ENCODE data around the gene TTC33.

TTC33 gene

GRCh38 chr5:40521108-40521785 is 234.5 kb downstream of the TTC33 start:
- no peak for DNase-seq (ENCODE audit: low read depth)

GRCh38 chr5:40518485-40518917 is 237.3 kb downstream of the TTC33 start:
- DNase-seq (ENCODE audit: low read depth), result peak; percentile 96

GRCh38 chr5:40515476-40515875 is 240.3 kb downstream of the TTC33 start:
- peak; percentile 53 for DNase-seq (ENCODE audit: low read depth)

DNA sequence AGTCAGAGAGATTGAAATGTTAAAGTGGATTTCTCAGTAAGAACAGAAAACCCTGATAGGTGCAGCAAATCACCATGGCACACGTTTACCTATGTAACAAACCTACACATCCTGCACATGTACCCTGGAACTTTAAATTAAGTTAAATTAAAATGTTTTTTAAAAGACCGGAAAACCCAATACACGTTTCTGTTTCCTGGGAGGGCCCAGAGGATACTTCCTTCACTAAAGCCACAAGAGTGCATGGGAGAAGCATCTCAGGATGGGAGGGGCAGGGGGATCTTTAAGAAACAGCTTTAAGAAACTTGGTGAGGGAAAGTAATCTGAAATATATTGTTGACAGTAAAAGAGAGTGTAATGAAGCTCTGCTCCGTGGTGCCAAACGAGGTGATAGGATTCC is 240.8 kb downstream of the TTC33 start:
- DNase-seq (ENCODE audit: low read depth), result no peak

DNA sequence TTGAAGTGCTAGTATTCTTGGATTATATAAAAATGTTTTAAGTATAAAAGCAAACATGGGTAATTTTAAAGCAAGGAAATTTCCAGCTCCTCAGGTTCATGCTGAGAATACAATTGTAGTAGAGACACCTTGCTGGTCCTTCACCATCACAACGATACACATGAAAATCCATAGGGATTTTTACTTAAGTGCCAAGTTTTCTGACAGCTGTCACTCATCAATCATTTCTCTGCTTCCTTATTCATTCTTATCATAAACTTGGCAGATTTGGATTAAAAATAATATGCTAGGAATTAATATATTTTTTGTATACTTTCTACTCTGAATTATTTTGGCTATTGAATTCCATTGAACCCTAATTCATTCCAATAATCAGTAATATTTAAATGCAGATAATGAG is 244.0 kb downstream of the TTC33 start:
- no peak for DNase-seq (ENCODE audit: low read depth)

GRCh38 chr5:40507095-40507494 is 248.7 kb downstream of the TTC33 start:
- peak; percentile 19 for DNase-seq (ENCODE audit: low read depth)

GRCh38 chr5:40505031-40505430 is 250.7 kb downstream of the TTC33 start:
- no peak for DNase-seq (ENCODE audit: low read depth)

DNA sequence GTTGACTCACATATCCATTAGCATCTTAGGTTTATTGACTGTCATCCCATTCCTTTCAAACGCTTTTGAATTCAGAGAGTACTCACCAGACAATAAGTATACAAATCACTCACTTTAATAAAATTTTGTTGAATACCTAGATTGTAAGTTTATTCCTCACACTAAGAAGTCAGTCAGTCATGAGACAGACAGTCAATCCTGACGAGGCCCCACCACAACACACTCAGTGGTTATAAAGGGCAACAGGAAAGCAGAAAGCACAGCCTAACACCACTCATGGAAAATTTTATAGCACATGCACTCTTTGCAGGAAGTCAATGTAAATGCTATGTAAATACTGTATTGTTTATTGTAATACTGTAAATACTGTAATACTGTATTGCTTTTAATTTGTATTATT is 252.3 kb downstream of the TTC33 start:
- peak; percentile 72 for DNase-seq (ENCODE audit: low read depth)

DNA sequence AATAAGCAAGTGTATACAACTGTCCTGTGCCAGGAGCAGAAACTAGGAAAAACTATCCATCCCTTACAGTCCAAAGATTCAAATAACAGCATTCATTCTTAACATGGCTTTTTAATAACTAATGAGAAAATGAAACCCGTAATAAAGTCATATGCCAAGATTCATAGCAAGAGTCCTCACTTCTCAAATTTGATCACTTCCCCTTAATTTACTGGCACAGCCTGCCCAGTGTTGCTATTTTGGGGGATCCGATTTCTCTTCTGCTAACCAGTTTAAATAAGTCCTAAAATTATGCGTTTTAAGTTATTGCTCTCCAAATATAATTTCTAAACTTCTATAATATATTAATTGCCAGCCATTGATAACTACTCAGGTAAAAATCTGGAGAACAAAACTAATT is 253.0 kb downstream of the TTC33 start:
- no peak for DNase-seq (ENCODE audit: low read depth)

DNA sequence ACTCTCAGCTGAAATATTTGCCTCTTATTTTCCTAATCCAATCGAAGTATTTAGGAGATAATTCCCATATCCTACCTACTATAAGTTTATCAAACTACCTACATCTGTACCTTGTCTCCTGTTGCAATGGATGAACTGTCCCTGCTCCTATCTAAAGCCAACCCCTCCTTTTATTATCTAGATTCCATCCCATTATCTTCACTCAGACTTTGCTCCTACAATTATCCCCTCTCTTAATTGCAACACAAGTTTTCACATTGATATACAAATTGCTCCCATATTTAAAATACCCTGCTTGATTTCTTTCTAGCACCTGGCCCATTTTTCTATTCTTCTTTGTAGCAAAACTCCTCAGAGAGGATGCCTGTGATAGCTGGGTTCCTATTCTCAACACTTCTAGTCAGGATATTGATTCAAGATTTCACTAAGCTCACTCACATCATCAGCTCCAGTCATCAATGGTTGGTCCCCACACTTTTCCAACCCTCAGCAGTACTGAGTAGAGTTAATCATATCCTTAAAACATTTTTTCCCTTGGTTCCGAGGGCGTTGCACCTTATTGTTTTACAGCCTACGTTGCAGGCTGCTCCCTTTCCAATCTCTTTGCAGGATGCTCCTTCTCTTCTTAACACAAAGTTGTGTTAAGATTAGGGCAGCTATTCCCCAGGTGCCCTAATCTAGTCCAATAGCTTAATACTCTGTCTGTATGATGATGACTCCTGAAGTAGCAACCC is 253.9 kb downstream of the TTC33 start:
- no peak for DNase-seq (ENCODE audit: low read depth)

- no peak for DNase-seq (ENCODE audit: low read depth)
Observed at GRCh38 chr5:40499518-40500273, 256.1 kb downstream of the TTC33 start.

DNA sequence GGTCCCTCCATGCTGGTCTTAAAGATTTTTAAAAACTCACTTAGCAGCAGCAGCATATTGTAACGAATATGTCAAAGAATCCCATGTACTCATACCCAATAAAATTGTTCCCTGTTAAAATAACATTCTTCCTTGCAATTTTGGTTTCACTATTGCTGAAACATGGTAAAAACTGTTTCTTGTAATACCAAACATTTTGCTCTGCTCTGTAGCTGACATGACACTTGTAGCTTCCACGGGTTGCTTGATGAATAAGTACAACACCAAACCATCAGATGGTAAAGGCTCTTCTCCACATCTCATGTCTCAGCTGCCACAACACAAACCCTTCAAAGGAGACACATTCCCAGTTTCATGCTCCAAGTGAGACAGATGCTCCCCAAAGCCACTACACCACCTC is 256.8 kb downstream of the TTC33 start:
- no peak for DNase-seq (ENCODE audit: low read depth)

- DNase-seq (ENCODE audit: low read depth), result peak; percentile 83
Observed at GRCh38 chr5:40497573-40497972, 258.2 kb downstream of the TTC33 start.

- DNase-seq (ENCODE audit: low read depth), result no peak
Observed at GRCh38 chr5:40495237-40495635, 260.5 kb downstream of the TTC33 start.

DNA sequence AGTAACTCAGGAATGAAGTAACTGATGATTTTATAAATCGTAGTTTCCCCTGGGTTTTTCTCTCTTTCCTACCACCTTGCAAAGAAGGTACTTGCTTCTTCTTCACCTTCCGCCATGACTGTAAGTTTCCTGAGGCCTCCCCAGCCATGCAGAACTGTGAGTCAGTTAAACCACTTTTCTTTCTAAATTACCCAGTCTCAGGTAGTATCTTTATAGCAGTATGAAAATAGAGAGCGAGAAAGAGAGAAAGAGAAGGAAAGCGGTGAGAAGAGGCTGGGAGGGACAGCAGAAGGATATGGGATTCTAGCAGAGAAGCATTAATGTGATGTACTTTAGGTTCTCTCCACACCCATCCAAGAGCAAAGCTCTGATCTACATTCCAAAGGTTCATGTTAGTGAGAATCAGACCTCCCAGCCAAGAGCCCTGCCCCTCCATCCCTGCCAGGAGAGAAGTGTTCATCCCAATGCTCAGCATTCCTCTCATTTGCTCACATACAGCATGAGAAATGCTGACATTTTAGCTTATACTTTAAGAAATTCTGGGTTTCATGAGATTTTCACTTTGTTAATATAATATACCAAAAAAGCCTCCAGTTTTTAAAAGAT is 261.0 kb downstream of the TTC33 start:
- DNase-seq (ENCODE audit: low read depth), result no peak

DNA sequence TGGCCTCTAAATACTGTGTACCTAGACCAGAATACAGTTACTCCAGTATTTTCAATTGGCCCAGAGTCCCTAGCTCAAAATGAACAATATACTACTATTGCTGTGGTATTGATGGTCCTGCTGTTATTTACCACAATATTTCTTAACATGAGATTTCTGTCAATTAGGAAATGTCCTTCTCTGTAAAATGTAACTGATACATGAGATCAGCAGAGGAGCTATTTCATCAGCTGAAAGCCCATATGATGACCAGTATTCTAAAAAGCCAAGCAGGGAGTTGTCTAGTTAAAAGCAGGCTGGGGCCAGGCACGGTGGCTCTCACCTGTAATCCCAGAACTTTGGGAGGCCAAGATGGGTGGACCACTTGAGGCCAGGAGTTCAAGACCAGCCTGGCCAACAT is 263.7 kb downstream of the TTC33 start:
- DNase-seq (ENCODE audit: low read depth), result no peak

GRCh38 chr5:40491644-40492043 is 264.1 kb downstream of the TTC33 start:
- no peak for DNase-seq (ENCODE audit: low read depth)

- DNase-seq (ENCODE audit: low read depth), result no peak
Observed at GRCh38 chr5:40490464-40491111, 265.2 kb downstream of the TTC33 start.

- DNase-seq (ENCODE audit: low read depth), result no peak
Observed at GRCh38 chr5:40489421-40489820, 266.3 kb downstream of the TTC33 start.

DNA sequence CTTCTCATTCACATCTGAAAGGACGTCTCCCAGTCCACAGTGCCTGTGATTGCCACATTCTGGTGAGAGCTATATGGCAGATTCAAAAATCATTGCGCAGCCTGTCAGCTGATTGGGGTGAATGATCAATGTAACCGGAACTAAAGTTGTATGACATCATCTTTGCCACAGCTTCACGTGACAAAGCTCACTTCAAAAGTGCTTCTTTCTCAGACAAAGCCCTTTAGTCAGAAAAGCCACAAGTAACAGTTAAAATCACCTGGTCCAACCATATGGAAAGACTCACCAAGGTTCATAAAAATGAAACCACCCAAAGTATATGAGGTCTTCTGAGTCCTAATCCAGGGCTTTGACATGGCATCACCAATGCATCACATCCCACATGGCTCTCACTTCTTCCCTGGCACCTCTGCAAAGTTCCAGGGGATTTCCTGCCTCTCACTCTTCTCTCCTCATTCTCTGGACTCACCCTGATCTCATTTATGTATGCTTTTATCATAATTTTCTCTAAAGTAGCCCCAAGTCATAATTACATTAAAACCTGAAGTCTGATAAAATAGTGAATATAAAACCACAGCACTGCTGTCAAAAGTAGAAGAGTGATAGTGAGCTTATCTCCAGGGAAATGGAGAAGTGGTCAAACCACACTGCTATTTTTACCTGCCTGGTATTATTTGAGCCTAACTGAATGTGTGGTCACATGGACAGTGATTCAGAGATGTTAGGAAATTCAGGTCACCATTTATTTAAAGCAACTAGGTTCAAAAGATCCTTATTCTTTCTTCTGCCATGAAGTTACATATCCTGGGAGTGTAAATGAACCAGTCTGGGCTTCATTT is 269.1 kb downstream of the TTC33 start:
- DNase-seq (ENCODE audit: low read depth), result peak; percentile 23

Measured in ELR (cell line).